Thoracic aorta (tissue), 2 donors: ENCODE measurements around the gene WDR12. TPM values are rescaled to one million over a fixed set of nuclear protein-coding genes. Genes with fewer than 3 reads are reported as not detected.

Source experiments
- ATAC-seq: fragments of 150-250 bp; one replicate; pipeline ENCODE4 v1.8.0; 2017; ENCODE audit warnings: low read depth; ENCODE audit not compliant: insufficient number of reproducible peaks, low FRiP score
- DNase-seq: peaks from one replicate; pipeline ENCODE4 v3.0.0-alpha.2; 2020; ENCODE audit warnings: low spot score
- H3K27ac ChIP-seq, 2 donors: fragments of 200-600 bp; sonication (generic); 1 replicate in 1 of 2; 2 replicates in 1 of 2; pipeline ENCODE4 v1.5.1; 2016; ENCODE audit warnings: mild to moderate bottlenecking in 2 of 2, moderate library complexity in 2 of 2
- H3K27me3 ChIP-seq: fragments of 200-600 bp; sonication (generic); replicated peaks from 2 replicates; pipeline ENCODE4 v1.6.0; 2016; ENCODE audit warnings: mild to moderate bottlenecking; ENCODE audit not compliant: insufficient read depth
- H3K36me3 ChIP-seq: fragments of 200-600 bp; sonication (generic); one replicate; pipeline ENCODE4 v1.5.1; 2016
- H3K4me1 ChIP-seq, 2 donors: fragments of 200-600 bp; sonication (generic); 1 replicate in 1 of 2; 2 replicates in 1 of 2; pipeline versions ENCODE4 v1.5.1 to v1.6.0; 2016; ENCODE audit warnings: low read depth in 2 of 2, mild to moderate bottlenecking in 1 of 2; ENCODE audit not compliant: control insufficient read depth in 1 of 2
- H3K4me3 ChIP-seq: fragments of 200-600 bp; sonication (generic); 2 replicates; pipeline ENCODE4 v1.5.1; 2016; ENCODE audit warnings: mild to moderate bottlenecking
- H3K9me3 ChIP-seq: fragments of 200-600 bp; sonication (generic); 2 replicates; pipeline ENCODE4 v1.5.1; 2016
- total RNA-seq, 2 donors: library from RNA; depleted of rRNA; stranded (reverse); fragments of >200 nt; gene quantifications; one replicate each; pipeline versions ENCODE4 v1.1.0 to v1.2.3, GENCODE V29; 2016
- TF ChIP-seq, protein P1 (sequence below): fragments of 200-600 bp; sonication (generic); IDR thresholded peaks from one replicate; pipeline ENCODE4 v1.5.1; 2019; ENCODE audit warnings: antibody characterized with exemption

The WDR12 gene
- total RNA-seq, 2 donors from 2014 or later: 7.7 to 18.6 TPM

DNA sequence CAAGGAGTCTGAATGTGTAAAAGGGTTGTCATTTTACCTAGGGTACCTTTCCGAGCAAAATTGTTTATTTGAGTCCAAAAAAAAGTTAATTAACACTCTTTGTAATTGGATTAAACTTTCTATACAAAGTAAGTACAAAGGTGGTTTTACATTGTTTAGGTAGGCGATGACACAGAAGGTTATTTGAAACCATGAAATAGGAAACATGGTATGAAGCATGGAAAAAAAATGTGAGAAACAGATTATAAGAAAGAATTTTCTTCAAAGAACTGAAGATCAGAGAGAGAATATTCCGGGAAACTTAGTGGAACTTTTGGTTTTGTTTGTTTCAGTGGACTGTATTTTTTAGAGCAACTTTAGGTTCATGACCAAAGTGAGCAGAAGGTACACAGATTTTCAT is 33.3 kb upstream of the WDR12 start:
- no peak for ATAC-seq
- no peak overlapping the region for H3K4me3 ChIP-seq
- no peaks in the 10 kb centered on the region for H3K9me3 ChIP-seq
- DNase-seq: no peak
- H3K27ac ChIP-seq: no peak overlapping the region
- H3K4me1 ChIP-seq: no peaks in the 10 kb centered on the region
- H3K27me3 ChIP-seq: no peaks in the 10 kb centered on the region
- H3K36me3 ChIP-seq: peaks cover 7% of the 10 kb centered on the region
- TF ChIP-seq, protein P1, sequence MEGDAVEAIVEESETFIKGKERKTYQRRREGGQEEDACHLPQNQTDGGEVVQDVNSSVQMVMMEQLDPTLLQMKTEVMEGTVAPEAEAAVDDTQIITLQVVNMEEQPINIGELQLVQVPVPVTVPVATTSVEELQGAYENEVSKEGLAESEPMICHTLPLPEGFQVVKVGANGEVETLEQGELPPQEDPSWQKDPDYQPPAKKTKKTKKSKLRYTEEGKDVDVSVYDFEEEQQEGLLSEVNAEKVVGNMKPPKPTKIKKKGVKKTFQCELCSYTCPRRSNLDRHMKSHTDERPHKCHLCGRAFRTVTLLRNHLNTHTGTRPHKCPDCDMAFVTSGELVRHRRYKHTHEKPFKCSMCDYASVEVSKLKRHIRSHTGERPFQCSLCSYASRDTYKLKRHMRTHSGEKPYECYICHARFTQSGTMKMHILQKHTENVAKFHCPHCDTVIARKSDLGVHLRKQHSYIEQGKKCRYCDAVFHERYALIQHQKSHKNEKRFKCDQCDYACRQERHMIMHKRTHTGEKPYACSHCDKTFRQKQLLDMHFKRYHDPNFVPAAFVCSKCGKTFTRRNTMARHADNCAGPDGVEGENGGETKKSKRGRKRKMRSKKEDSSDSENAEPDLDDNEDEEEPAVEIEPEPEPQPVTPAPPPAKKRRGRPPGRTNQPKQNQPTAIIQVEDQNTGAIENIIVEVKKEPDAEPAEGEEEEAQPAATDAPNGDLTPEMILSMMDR: no peak

DNA sequence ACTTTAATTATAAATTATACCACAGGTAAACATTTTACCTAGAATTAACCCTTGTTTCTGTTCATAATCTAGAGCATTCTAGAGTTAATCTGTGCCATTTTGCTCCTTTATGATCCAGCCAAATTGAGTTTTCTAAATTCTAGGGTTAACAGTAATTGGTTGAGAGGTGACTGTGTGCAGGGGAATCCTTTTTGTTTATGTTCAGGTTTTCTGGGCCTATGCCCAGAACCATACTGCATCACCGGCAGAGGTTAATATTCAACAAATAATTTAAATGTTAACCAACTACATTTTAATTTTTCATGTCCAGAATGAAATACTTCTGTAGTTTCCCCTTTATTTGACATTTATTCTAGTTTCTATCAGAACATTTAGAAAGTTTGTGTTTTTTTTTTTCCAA is 32.9 kb upstream of the WDR12 start:
- DNase-seq: no peak
- Histone ChIP-seq H3K4me1 (no peaks in the 10 kb centered on the region), H3K27ac (no peak overlapping the region), H3K4me3 (no peak overlapping the region), H3K36me3 (peaks cover 7% of the 10 kb centered on the region), H3K9me3 (no peaks in the 10 kb centered on the region), H3K27me3 (no peaks in the 10 kb centered on the region)
- TF ChIP-seq, protein P1: no peak
- ATAC-seq: no peak

DNA sequence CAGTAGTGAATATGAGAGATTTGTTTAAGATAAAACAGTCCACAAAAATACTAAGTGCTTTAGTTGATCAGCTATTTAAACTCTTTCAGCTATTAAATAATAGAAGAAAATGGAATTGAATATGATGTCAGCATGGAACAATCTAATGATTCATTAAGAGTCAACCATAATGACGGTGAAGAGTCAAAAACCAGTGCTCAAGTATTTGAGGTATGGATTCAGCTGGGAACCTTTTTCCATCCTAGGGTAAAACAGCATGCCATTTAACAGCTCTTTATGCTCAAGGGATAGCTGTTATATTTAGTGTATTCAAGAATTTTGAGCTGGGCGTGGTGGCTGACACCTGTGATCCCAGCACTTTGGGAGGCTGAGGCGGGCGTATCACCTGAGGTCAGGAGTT is 30.3 kb upstream of the WDR12 start:
- peaks cover 7% of the 10 kb centered on the region for H3K36me3 ChIP-seq
- no peaks in the 10 kb centered on the region for H3K4me1 ChIP-seq
- TF ChIP-seq, protein P1: no peak
- ATAC-seq (no peak), DNase-seq (no peak)
- no peaks in the 10 kb centered on the region for H3K9me3 ChIP-seq
- no peak overlapping the region for H3K4me3 ChIP-seq
- no peak overlapping the region for H3K27ac ChIP-seq
- no peaks in the 10 kb centered on the region for H3K27me3 ChIP-seq

DNA sequence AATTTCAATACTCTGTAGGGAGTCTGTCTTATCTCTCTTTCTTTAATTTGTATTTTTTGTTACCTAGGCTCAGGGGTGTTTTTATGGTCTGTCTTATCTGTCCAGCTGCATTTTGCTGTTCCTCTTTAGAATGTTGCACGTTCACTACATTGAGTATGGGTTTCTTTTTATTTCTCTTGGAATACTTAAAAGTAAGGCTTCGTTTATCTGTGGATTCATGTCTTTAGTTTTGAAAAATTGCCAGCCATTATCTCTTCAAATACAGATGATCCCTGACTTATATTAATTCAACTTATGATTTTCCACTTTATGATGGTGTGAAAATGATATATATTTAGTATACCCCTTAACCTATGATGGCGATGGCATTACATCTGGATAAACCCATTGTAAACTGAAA is 27.5 kb upstream of the WDR12 start:
- H3K4me1 ChIP-seq: no peaks in the 10 kb centered on the region
- H3K27me3 ChIP-seq: no peaks in the 10 kb centered on the region
- no peak overlapping the region for H3K27ac ChIP-seq
- TF ChIP-seq, protein P1: no peak
- H3K4me3 ChIP-seq: no peak overlapping the region
- H3K9me3 ChIP-seq: no peaks in the 10 kb centered on the region
- ATAC-seq (no peak), DNase-seq (no peak)
- H3K36me3 ChIP-seq: peaks cover 7% of the 10 kb centered on the region

DNA sequence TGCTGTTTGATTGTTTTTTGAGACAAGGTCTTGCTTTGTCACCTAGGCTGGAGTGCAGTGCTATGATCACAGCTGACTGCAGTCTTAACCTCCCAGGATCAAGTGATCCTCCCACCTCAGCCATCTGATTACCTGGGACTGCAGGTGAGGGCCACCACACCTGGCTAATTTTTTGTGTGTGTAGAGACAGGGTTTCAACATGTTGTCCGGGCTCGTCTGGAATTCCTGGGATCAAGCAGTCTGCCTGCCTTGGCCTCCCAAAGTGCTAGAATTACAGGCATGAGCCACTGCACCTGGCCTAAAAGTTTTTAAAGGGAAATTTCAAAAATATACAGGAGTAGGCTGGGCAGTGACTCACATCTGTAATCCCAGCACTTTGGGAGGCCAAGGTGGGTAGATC is 23.0 kb upstream of the WDR12 start:
- no peaks in the 10 kb centered on the region for H3K27me3 ChIP-seq
- TF ChIP-seq, protein P1: no peak
- no peak for ATAC-seq
- H3K9me3 ChIP-seq: no peaks in the 10 kb centered on the region
- no peaks in the 10 kb centered on the region for H3K4me1 ChIP-seq
- H3K27ac ChIP-seq: no peak overlapping the region
- H3K36me3 ChIP-seq: no peaks in the 10 kb centered on the region
- no peak overlapping the region for H3K4me3 ChIP-seq
- no peak for DNase-seq
